Esophagus muscularis mucosa (tissue), 4 donors: ENCODE data around the gene DOCK8. TPM values are rescaled to one million over a fixed set of nuclear protein-coding genes. Genes with fewer than 3 reads are reported as not detected.
A peak's percentile ranks its signal among the peaks of the same experiment; 100 is the strongest.

ENCODE experiments used
- DNase-seq: peaks from one replicate; pipeline ENCODE4 v3.0.0-alpha.2; 2017; ENCODE audit errors: extremely low spot score
- H3K27ac ChIP-seq, 4 donors: fragments of 200-600 bp; sonication (generic); replicated peaks in 1 of 4; 1 replicate in 3 of 4; 2 replicates in 1 of 4; pipeline ENCODE4 v1.5.1; 2016 to 2019; ENCODE audit warnings: mild to moderate bottlenecking in 1 of 4
- H3K27me3 ChIP-seq, 4 donors: fragments of 200-600 bp; sonication (generic); one replicate each; pipeline versions ENCODE4 v1.5.1 to v1.6.0; 2016 to 2019
- H3K36me3 ChIP-seq, 4 donors: fragments of 200-600 bp; sonication (generic); one replicate each; pipeline ENCODE4 v1.5.1; 2016 to 2019
- H3K4me1 ChIP-seq, 4 donors: fragments of 200-600 bp; sonication (generic); one replicate each; pipeline ENCODE4 v1.5.1; 2016 to 2019
- H3K4me3 ChIP-seq, 4 donors: fragments of 200-600 bp; sonication (generic); 1 replicate in 2 of 4; 2 replicates in 2 of 4; pipeline ENCODE4 v1.5.1; 2016 to 2019; ENCODE audit warnings: mild to moderate bottlenecking in 4 of 4, moderate library complexity in 1 of 4
- H3K9me3 ChIP-seq, 4 donors: fragments of 200-600 bp; sonication (generic); 1 replicate in 3 of 4; 2 replicates in 1 of 4; pipeline ENCODE4 v1.5.1; 2016 to 2019
- EP300 ChIP-seq: sonication (generic); formaldehyde crosslinking; IDR thresholded peaks from one replicate; pipeline ENCODE4 v1.6.1; 2017; ENCODE audit warnings: antibody characterized with exemption
- POLR2A ChIP-seq: fragments of 450-650 bp; IDR thresholded peaks from one replicate; pipeline ENCODE4 v1.6.1; 2017; ENCODE audit warnings: antibody characterized with exemption, moderate library complexity, mild to moderate bottlenecking, low read depth
- POLR2AphosphoS5 ChIP-seq, 2 donors: sonication (generic); formaldehyde crosslinking; IDR thresholded peaks; one replicate each; pipeline ENCODE4 v1.6.1; 2017; ENCODE audit warnings: antibody characterized with exemption in 2 of 2
- WGBS: methylation state at CpG from one replicate; pipeline ENCODE4 v1.1.5; 2018; 5-methylcytosine and 5-hydroxymethylcytosine counted together
- intact Hi-C: fragments of 100-400 bp; cut with DNase I; formaldehyde crosslinking; loops from one replicate; pipeline ENCODE4 v1.15.1; 2023
- total RNA-seq, 4 donors: library from RNA; depleted of rRNA; stranded (reverse); fragments of >200 nt; gene quantifications; one replicate each; pipeline versions ENCODE4 v1.1.0 to v1.2.1, GENCODE V29; 2016
- TF ChIP-seq, protein P1 (sequence below), 3 experiments: fragments of 200-600 bp in 2 of 3; fragments of 450-650 bp in 1 of 3; sonication (generic) in 2 of 3; IDR thresholded peaks; one replicate each; pipeline ENCODE4 v1.5.1; 2017 to 2019; ENCODE audit warnings: antibody characterized with exemption in 3 of 3, mild to moderate bottlenecking in 2 of 3, moderate library complexity in 1 of 3

Gene DOCK8
- total RNA-seq, 4 donors from 2014 or later, result 45.1 to 72.8 (median 48.8) TPM

DNA sequence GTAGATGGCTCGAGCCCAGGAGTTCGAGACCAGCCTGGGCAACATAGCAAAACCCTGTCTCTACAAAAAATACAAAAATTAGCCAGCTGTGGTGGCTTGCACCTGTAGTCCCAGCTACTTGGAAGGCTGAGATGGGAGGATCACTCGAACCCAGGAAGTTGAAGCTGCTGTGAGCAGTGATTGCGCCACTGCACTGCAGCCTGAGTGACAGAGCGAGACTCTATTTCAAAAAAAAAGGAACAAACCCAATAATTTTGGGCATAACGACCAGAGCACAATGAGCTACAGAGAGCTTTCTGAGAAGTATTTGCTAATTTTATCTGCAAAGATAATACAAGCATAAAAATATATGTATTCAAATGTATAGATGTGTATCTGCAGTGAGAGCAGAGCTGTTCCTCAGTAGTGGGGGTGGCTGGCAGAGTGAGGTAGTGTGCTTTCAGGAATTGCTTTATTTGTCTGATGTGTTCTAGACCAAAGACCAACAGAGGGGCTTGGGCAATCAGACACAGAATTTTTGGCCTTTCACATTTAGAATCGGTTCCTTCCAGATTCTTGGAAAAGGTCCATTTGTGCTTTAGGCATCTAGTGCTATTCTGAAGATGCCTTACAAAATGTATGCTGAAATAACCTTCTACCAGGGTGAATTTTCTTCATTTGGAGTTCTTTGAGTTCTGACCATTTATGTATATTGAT, 5.2 kb downstream of the DOCK8 start:
- no peak for DNase-seq
- Histone ChIP-seq H3K4me3 (no peak overlapping the region), H3K9me3 (no peaks in the 10 kb centered on the region), H3K27ac (peak overlapping the region; percentile 89 to 91 (median 90)), H3K27me3 (peaks cover 0 to 4% (median 0%) of the 10 kb centered on the region in 4 donors), H3K4me1 (peaks cover 3 to 97% (median 94%) of the 10 kb centered on the region in 4 donors), H3K36me3 (no peaks in the 10 kb centered on the region)
- WGBS, result 77% methylated on average over 7 of the region's 7 CpGs
- TF ChIP-seq POLR2AphosphoS5 (IDR thresholded peaks at IDR 0.05) (no peak), POLR2A (no peak), EP300 (no peak)
- TF ChIP-seq, protein P1, sequence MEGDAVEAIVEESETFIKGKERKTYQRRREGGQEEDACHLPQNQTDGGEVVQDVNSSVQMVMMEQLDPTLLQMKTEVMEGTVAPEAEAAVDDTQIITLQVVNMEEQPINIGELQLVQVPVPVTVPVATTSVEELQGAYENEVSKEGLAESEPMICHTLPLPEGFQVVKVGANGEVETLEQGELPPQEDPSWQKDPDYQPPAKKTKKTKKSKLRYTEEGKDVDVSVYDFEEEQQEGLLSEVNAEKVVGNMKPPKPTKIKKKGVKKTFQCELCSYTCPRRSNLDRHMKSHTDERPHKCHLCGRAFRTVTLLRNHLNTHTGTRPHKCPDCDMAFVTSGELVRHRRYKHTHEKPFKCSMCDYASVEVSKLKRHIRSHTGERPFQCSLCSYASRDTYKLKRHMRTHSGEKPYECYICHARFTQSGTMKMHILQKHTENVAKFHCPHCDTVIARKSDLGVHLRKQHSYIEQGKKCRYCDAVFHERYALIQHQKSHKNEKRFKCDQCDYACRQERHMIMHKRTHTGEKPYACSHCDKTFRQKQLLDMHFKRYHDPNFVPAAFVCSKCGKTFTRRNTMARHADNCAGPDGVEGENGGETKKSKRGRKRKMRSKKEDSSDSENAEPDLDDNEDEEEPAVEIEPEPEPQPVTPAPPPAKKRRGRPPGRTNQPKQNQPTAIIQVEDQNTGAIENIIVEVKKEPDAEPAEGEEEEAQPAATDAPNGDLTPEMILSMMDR (IDR thresholded peaks at IDR 0.05), result no peak
- intact Hi-C loops, result loop anchor here (5.0 kb wide), 2 partner anchors 67 to 82 kb away; no protein-coding TSS in a partner anchor

DNA sequence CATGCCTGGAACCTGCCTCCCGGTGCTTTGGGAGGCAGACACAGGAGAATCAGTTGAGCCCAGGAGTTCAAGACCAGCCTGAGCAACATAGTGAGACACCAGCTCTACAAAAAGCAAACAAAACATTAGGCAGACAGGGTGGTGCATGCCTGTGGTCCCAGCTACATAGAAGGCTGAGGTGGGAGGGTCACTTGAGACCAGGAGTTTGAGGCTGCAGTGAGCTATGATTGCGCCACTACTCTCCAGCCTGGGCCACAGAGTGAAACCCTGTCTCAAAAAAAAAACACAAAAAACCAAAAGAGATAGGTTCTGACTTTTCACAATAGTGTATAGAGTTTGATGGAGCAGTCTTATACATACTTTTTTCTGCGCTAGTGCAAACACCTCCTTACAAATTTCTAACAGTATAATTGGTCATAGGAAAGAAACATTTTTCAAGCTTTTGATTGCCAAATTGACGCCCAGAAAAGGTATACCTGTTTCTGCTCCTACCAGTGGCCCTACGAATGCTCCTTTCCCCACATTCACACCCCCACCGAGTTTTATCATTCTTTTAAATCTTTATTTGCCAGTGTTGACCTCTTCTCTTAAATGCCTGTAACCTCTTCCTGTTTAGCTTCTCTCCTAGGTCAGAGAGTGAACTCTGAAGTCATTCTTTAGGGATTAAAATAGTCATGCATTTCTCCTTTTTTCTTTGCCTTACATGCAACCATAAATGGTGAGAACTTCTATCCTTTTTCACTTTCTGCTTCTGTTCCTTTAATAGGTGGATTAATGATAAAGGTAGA, 7.5 kb downstream of the DOCK8 start:
- intact Hi-C loops, result no loop called here
- no peak overlapping the region for H3K4me3 ChIP-seq

DNA sequence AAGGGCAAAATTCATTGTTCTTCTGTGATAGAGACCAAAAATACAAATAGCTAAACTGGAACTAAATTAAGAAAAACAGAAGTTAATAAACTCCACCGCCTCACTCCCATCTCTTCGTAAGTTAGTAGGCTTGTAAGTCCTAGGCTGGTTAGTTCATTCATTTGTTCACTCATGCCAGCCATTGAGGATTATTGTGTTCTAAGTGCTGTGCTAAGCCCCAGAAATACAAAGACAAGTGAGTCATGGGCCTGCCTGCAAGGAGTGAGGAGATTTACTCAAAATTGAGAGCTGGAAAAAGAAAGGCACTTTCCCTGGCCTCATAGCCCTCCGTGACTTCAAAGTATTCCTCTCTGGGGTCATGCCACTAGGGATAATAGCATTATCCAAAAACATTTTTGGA, 8.5 kb downstream of the DOCK8 start:
- no peak overlapping the region for H3K4me3 ChIP-seq
- TF ChIP-seq POLR2A (no peak), POLR2AphosphoS5 (IDR thresholded peaks at IDR 0.05) (no peak), EP300 (no peak)
- TF ChIP-seq, protein P1 (IDR thresholded peaks at IDR 0.05), result no peak
- intact Hi-C loops, result no loop called here
- WGBS, result 60% methylated on average over 3 of the region's 3 CpGs
- no peaks in the 10 kb centered on the region for H3K36me3 ChIP-seq
- no peaks in the 10 kb centered on the region for H3K9me3 ChIP-seq
- H3K27me3 ChIP-seq, result no peaks in the 10 kb centered on the region
- DNase-seq, result no peak
- peak overlapping the region; percentile 24 to 91 (median 90) for H3K27ac ChIP-seq
- peaks cover 0 to 79% (median 76%) of the 10 kb centered on the region in 4 donors for H3K4me1 ChIP-seq

More for the DNA sequence above, 7.5 kb downstream of the DOCK8 start:
- peaks cover 0 to 89% (median 85%) of the 10 kb centered on the region in 4 donors for H3K4me1 ChIP-seq
- H3K27me3 ChIP-seq, result no peaks in the 10 kb centered on the region
- WGBS, result 65% methylated on average over 6 of the region's 6 CpGs
- TF ChIP-seq, protein P1 (IDR thresholded peaks at IDR 0.05), result no peak
- TF ChIP-seq POLR2A (no peak), POLR2AphosphoS5 (IDR thresholded peaks at IDR 0.05) (no peak), EP300 (no peak)
- H3K27ac ChIP-seq, result peak overlapping the region; percentile 17 to 91 (median 90)
- H3K36me3 ChIP-seq, result no peaks in the 10 kb centered on the region
- no peak for DNase-seq
- no peaks in the 10 kb centered on the region for H3K9me3 ChIP-seq

DNA sequence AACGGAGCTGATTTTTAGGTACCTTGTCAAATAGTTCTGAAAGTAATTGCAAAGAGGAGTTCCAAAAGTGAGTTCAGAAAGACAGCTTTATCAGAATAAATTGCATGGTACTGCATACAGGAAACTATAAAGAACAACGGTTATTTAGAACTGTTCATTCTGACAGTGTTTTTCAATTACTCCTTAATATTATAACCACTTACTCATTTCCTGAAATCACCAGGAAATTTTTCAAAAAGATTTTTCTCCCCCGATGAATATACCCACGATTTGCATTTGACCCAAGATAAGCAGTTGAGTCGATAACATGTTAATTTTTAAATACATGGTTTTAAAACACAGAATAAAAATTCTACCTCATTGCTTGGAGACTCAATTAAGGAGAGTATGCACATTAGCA, 9.4 kb downstream of the DOCK8 start:
- H3K27ac ChIP-seq, result peak overlapping the region in 3 of 4 donors; percentile 37 to 63 (median 59)
- intact Hi-C loops, result no loop called here
- H3K4me3 ChIP-seq, result no peak overlapping the region
- peaks cover 0 to 71% (median 68%) of the 10 kb centered on the region in 4 donors for H3K4me1 ChIP-seq
- H3K36me3 ChIP-seq, result no peaks in the 10 kb centered on the region
- no peaks in the 10 kb centered on the region for H3K9me3 ChIP-seq
- 67% methylated on average over 5 of the region's 5 CpGs for WGBS
- no peak for TF ChIP-seq EP300
- TF ChIP-seq, protein P1 (IDR thresholded peaks at IDR 0.05), result no peak
- no peak for TF ChIP-seq POLR2A
- TF ChIP-seq POLR2AphosphoS5 (IDR thresholded peaks at IDR 0.05), result no peak
- DNase-seq, result no peak
- no peaks in the 10 kb centered on the region for H3K27me3 ChIP-seq
